Left lung (tissue), 10 donors: ENCODE results near the gene STN1. TPM values are rescaled to one million over a fixed set of nuclear protein-coding genes. Genes with fewer than 3 reads are reported as not detected.

Source experiments
- ATAC-seq: fragments of 200-7000 bp; cut with Tn5 transposase; one replicate; pipeline ENCODE4 v1.9.1; 2020; ENCODE audit warnings: moderate library complexity
- DNase-seq, 4 donors: peaks; one replicate each; pipeline ENCODE4 v3.0.0-alpha.2; 2013 to 2020
- H3K27ac ChIP-seq, 2 donors: fragments of 200-600 bp; sonication (generic) in 1 of 2; one replicate each; pipeline versions ENCODE4 v1.5.0 to v1.8.0; 2020 to 2021
- H3K27me3 ChIP-seq, 2 donors: fragments of 200-600 bp; sonication (generic) in 1 of 2; one replicate each; pipeline versions ENCODE4 v1.5.0 to v1.8.0; 2020 to 2021
- H3K36me3 ChIP-seq, 2 donors: fragments of 200-600 bp; sonication (generic) in 1 of 2; one replicate each; pipeline versions ENCODE4 v1.5.0 to v1.8.0; 2020 to 2021
- H3K4me1 ChIP-seq, 2 donors: fragments of 200-600 bp; one replicate each; pipeline ENCODE4 v1.8.0; 2021
- H3K4me3 ChIP-seq, 2 donors: fragments of 200-600 bp; sonication (generic) in 1 of 2; one replicate each; pipeline versions ENCODE4 v1.5.0 to v1.8.0; 2020 to 2021; ENCODE audit warnings: mild to moderate bottlenecking in 1 of 2
- H3K9me3 ChIP-seq, 2 donors: fragments of 200-600 bp; sonication (generic) in 1 of 2; one replicate each; pipeline versions ENCODE4 v1.5.0 to v1.8.0; 2020 to 2021
- CTCF ChIP-seq, 2 donors: fragments of 200-600 bp; sonication (generic) in 1 of 2; IDR thresholded peaks; one replicate each; pipeline versions ENCODE4 v1.5.0 to v1.8.0; 2021; ENCODE audit warnings: antibody characterized with exemption in 2 of 2
- intact Hi-C, 2 donors: fragments of 100-400 bp; cut with DNase I; formaldehyde crosslinking; loops; one replicate each; pipeline versions ENCODE4 v1.11.2 to v1.14.2; 2022
- polyA plus RNA-seq, 6 donors: library from polyadenylated mRNA; unstranded; fragments of 120-200 nt; gene quantifications; one replicate each; pipeline ENCODE4 v1.2.1, GENCODE V29; 2013; ENCODE audit not compliant: insufficient read length in 6 of 6
- total RNA-seq, 2 donors: library from RNA; stranded (reverse); fragmentation: NEBNext Ultra II Directional; extraction: Animal tissue kit (Norgen Biotek cat#: 25700); gene quantifications; one replicate each; pipeline ENCODE4 v1.2.1, GENCODE V29; 2021
- donor health status: DM: no; HTN: yes; CAD: no.
- donor health status: DM: no; HTN: no; CAD: no.

The STN1 gene
- total and polyA plus RNA-seq, 8 donors: 26.3 to 62.8 (median 29.8) TPM

DNA sequence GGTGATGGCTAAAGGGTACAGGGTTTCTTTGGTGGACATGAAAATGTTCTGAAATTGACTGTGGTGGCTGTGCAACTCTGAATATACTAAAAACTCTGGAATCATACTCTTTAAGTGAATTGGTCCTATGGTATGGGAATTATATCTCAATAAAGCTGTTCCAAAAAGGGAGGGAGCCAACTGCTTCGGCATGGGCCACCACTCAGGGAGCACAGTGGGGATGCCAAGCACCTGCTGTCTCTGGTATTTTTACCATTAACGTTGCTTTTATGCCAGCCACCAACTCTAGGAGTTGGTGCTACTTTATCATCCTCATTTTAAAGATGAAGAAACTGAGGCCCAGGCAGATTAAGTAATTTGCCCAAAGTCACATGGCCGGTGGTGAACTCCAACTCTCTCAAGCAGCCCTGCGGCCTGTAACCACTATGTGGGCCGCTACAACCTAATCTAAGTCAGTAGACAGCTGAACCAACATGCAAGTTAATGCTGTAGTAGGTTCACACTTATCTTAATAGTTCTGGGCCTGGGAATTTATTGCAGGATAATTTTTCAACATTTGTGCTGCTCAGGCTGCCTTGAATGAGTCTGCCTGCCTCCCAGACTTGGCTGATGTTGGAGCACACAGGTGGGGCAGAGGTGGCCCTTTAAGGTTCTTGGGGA lies 83.4 kb downstream of the STN1 start:
- no peak overlapping the region for H3K4me3 ChIP-seq
- no peaks in the 10 kb centered on the region for H3K27me3 ChIP-seq
- DNase-seq: no peak
- H3K9me3 ChIP-seq: peaks cover 0 to 7% of the 10 kb centered on the region in 2 donors
- H3K4me1 ChIP-seq: peaks cover 24 to 38% of the 10 kb centered on the region in 2 donors
- H3K27ac ChIP-seq: peak overlapping the region; percentile 26 to 51
- TF ChIP-seq CTCF (IDR thresholded peaks at IDR 0.05): no peak
- ATAC-seq: no peak
- intact Hi-C loops: no loop called here
- H3K36me3 ChIP-seq: no peaks in the 10 kb centered on the region

DNA sequence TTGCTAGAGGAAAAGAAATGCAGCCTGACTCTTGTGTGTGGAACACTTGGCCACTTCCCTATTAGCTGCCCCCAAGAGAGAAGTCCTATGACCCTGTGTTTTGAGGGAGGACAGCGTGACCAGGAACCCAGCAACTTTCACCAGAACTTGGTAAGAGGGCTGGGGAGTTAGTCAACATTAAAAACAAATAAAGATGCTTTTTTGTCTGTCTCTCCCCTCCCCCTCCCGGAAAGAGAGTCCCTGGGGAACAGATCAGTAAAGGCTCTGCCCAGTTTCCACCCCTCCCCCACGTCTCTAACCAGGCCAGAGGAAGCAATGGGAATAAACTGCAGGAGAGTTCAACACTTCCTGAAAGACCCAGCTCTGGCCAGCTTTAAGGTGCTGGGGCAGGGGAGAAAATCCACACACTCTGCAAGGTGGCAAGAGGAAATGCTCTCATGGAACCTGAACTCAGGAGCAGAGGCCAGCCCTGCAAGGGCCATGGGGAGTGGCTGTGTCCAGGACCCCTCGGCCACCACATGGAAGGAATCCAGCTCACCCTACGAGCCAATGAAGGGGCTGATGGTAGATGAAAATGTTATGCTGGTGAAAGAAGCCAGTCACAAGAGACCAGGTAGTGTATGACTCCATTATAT lies 84.1 kb downstream of the STN1 start:
- DNase-seq (peak in 1 of 4 donors; percentile 62), ATAC-seq (peak; percentile 49)
- H3K27ac ChIP-seq: peak overlapping the region; percentile 26 to 51
- H3K9me3 ChIP-seq: peaks cover 0 to 7% of the 10 kb centered on the region in 2 donors
- intact Hi-C loops: no loop called here
- no peak for TF ChIP-seq CTCF (IDR thresholded peaks at IDR 0.05)
- no peaks in the 10 kb centered on the region for H3K36me3 ChIP-seq
- peaks cover 21 to 38% of the 10 kb centered on the region in 2 donors for H3K4me1 ChIP-seq
- no peaks in the 10 kb centered on the region for H3K27me3 ChIP-seq
- H3K4me3 ChIP-seq: no peak overlapping the region

- no peak for TF ChIP-seq CTCF (IDR thresholded peaks at IDR 0.05)
- Histone ChIP-seq H3K4me3 (no peak overlapping the region), H3K9me3 (peaks cover 0 to 7% of the 10 kb centered on the region in 2 donors), H3K27ac (no peak overlapping the region), H3K4me1 (peaks cover 21 to 38% of the 10 kb centered on the region in 2 donors), H3K36me3 (no peaks in the 10 kb centered on the region), H3K27me3 (no peaks in the 10 kb centered on the region)
- ATAC-seq (no peak), DNase-seq (no peak)
- intact Hi-C loops: no loop called here
Measured at GRCh38 chr10:103832806-103833205, 85.2 kb downstream of the STN1 start.

Other genes starting within 250 kb of the STN1 start
- 10 to 100 TPM; 44.8 to 90.7 TPM for gene SH3PXD2A, start 62.6 kb downstream of the STN1 start, total RNA-seq
- gene SH3PXD2A, start 62.6 kb downstream of the STN1 start, polyA plus RNA-seq: 100 to 1,000 TPM in 1 of 6 donors, 10 to 100 TPM in 5; 83.2 to 117 (median 92.8) TPM
- gene SLK, start 49.0 kb upstream of the STN1 start, total RNA-seq: 10 to 100 TPM; 52.1 to 52.9 TPM
- 10 to 100 TPM; 59.0 to 68.1 (median 65.8) TPM for gene SLK, start 49.0 kb upstream of the STN1 start, polyA plus RNA-seq
- 10 to 100 TPM in 1 of 2 donors, 1 to 10 TPM in 1; 2.1 to 43.4 TPM for gene COL17A1, start 167.7 kb upstream of the STN1 start, total RNA-seq
- under 1 TPM; 0.32 to 0.94 (median 0.62) TPM for gene COL17A1, start 167.7 kb upstream of the STN1 start, polyA plus RNA-seq
- gene SFR1, start 204.0 kb upstream of the STN1 start, total RNA-seq: 1 to 10 TPM; 9.2 to 9.3 TPM
- 10 to 100 TPM in 4 of 6 donors, 1 to 10 TPM in 2; 9.2 to 11.3 (median 10.7) TPM for gene SFR1, start 204.0 kb upstream of the STN1 start, polyA plus RNA-seq